Pancreas (tissue), 10 donors: Measurements from ENCODE around the gene CIPC. TPM values are rescaled to one million over a fixed set of nuclear protein-coding genes. Genes with fewer than 3 reads are reported as not detected.

ENCODE experiments used
- ATAC-seq, 4 donors: fragments of 200-7000 bp; cut with Tn5 transposase; one replicate each; pipeline versions ENCODE4 v1.8.0 to v1.9.1; 2020; ENCODE audit warnings: mild to moderate bottlenecking in 4 of 4, moderate library complexity in 4 of 4
- DNase-seq, 6 donors: peaks; one replicate each; pipeline ENCODE4 v3.0.0-alpha.2; 2020
- FAIRE-seq: peaks from 2 replicates; lab custom pipeline; 2012; peaks lifted over from hg19 to GRCh38; lab: Jason Lieb, UNC
- H3K27ac ChIP-seq, 4 donors: fragments of 200-600 bp; sonication (generic); 1 replicate in 3 of 4; 2 replicates in 1 of 4; pipeline versions ENCODE4 v1.5.0 to v1.8.0; 2020
- H3K27me3 ChIP-seq, 4 donors: fragments of 200-600 bp; one replicate each; pipeline ENCODE4 v1.8.0; 2021
- H3K36me3 ChIP-seq, 3 donors: fragments of 200-600 bp; sonication (generic) in 1 of 3; one replicate each; pipeline versions ENCODE4 v1.5.0 to v1.8.0; 2020 to 2021
- H3K4me1 ChIP-seq, 3 donors: fragments of 200-600 bp; one replicate each; pipeline ENCODE4 v1.8.0; 2021
- H3K4me3 ChIP-seq, 4 donors: fragments of 200-600 bp; sonication (generic) in 2 of 4; one replicate each; pipeline versions ENCODE4 v1.5.0 to v1.8.0; 2020 to 2021
- H3K9me3 ChIP-seq, 4 donors: fragments of 200-600 bp; one replicate each; pipeline ENCODE4 v1.8.0; 2021
- WGBS, 2 donors: extraction: QIAGEN DNeasy Blood & Tissue Kit; methylation state at CpG; one replicate each; pipeline ENCODE4 v1.1.7; 2013; 5-methylcytosine and 5-hydroxymethylcytosine counted together
- intact Hi-C, 3 donors: fragments of 100-400 bp; cut with DNase I; formaldehyde crosslinking; loops; one replicate each; pipeline versions ENCODE4 v1.11.1 to v1.14.2; 2022
- polyA plus RNA-seq, 2 donors: library from polyadenylated mRNA; stranded (reverse); fragments of 200-250 nt; gene quantifications; one replicate each; pipeline ENCODE4 v1.2.3, GENCODE V29; 2013
- total RNA-seq, 6 donors: library from RNA; stranded (reverse); fragmentation: NEBNext Ultra II Directional in 4 of 6; extraction: Animal tissue kit (Norgen Biotek cat#: 25700) in 4 of 6; gene quantifications; one replicate each; pipeline versions ENCODE4 v1.2.1 to v1.2.4, GENCODE V29; 2021 to 2023
- TF ChIP-seq, protein P1 (sequence below), 4 donors: fragments of 200-600 bp; sonication (generic) in 3 of 4; IDR thresholded peaks; one replicate each; pipeline versions ENCODE4 v1.5.0 to v1.8.0; 2021; ENCODE audit warnings: antibody characterized with exemption in 4 of 4
- donor health status: healthy with polysubstance abuse.
- donor health status: DM: no; HTN: no; CAD: no; lungs with moderate emphysema.
- donor health status: DM: no; HTN: no; CAD: no.
- donor health status: control.
- donor health status: control.
- donor health status: Bipolar disorder and iron deficiency.
- donor health status: DM: yes; HTN: yes; CAD: no.
- donor health status: DM: no; HTN: no; CAD: no.
- donor health status: DM: no; HTN: no; CAD: no.
- donor health status: DM: yes; HTN: yes; CAD: no.

Gene CIPC
- total and polyA plus RNA-seq, 8 donors = 2.7 to 12.6 (median 7.6) TPM

DNA sequence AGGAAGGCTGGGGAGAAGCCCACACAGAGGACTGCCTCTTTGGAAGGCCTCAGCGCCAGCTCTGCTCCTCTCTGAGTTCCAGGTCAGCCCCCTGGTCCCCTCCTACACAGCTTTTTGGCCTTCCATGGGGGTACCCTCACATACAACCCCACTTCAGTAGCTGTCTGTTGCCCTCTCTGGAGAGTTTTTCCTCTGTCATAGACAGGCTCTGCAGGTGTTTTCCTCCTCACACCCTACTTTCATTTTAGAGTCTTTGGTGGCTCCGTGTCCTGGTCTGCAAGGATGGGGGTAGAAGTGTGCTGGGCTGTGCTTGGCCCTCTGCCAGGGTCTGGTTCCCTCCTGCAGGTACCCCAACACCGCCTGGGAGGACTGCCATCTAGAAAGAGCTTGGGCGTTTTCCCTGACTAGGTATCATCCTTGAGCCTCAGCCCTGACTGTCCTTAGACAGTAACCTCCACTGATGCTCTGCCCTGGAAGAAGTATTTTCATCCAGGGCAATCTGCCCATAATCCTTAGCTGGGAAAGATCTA is 28.5 kb downstream of the CIPC start:
- no peaks in the 10 kb centered on the region for H3K9me3 ChIP-seq
- H3K4me3 ChIP-seq = no peak overlapping the region
- ATAC-seq = no peak
- H3K27ac ChIP-seq = no peak overlapping the region
- H3K27me3 ChIP-seq = peaks cover 0 to 3% (median 0%) of the 10 kb centered on the region in 4 donors
- no peak for FAIRE-seq
- H3K36me3 ChIP-seq = no peaks in the 10 kb centered on the region
- intact Hi-C loops = no loop called here
- H3K4me1 ChIP-seq = peaks cover 13 to 20% (median 15%) of the 10 kb centered on the region in 3 donors
- TF ChIP-seq, protein P1, sequence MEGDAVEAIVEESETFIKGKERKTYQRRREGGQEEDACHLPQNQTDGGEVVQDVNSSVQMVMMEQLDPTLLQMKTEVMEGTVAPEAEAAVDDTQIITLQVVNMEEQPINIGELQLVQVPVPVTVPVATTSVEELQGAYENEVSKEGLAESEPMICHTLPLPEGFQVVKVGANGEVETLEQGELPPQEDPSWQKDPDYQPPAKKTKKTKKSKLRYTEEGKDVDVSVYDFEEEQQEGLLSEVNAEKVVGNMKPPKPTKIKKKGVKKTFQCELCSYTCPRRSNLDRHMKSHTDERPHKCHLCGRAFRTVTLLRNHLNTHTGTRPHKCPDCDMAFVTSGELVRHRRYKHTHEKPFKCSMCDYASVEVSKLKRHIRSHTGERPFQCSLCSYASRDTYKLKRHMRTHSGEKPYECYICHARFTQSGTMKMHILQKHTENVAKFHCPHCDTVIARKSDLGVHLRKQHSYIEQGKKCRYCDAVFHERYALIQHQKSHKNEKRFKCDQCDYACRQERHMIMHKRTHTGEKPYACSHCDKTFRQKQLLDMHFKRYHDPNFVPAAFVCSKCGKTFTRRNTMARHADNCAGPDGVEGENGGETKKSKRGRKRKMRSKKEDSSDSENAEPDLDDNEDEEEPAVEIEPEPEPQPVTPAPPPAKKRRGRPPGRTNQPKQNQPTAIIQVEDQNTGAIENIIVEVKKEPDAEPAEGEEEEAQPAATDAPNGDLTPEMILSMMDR (IDR thresholded peaks at IDR 0.05) = no peak
- 81% methylated on average over 4 of the region's 4 CpGs for WGBS, 2 donors
- peak in 1 of 6 donors; percentile 38 for DNase-seq

DNA sequence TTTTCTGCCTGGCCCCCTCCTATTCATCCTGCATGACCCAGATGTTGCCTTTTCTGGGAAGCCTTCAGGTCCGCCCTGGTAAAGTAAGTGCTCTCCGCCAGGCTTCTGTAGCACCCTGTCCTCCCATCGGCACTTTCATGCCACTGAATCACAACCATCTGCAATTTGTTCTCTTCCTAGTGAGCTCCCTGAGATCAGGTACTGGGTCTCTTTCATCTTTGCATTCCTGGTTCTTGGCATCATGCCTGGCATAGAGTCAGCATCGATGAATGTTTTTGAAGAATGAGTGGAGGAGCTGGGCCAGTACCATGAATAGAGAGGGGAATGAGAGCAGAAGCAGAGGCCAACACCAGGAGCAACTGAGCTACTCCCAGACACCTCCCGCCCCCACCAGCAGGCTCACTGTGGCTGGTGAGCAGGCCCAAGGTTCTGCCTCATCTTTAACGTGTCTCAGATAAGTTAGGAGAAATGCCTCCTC is 30.4 kb downstream of the CIPC start:
- Histone ChIP-seq H3K4me3 (no peak overlapping the region), H3K36me3 (no peaks in the 10 kb centered on the region), H3K4me1 (peaks cover 7 to 15% (median 11%) of the 10 kb centered on the region in 3 donors), H3K27me3 (peaks cover 0 to 8% (median 0%) of the 10 kb centered on the region in 4 donors), H3K27ac (no peak overlapping the region), H3K9me3 (no peaks in the 10 kb centered on the region)
- intact Hi-C loops = no loop called here
- TF ChIP-seq, protein P1 (IDR thresholded peaks at IDR 0.05) = no peak
- ATAC-seq (no peak), FAIRE-seq (no peak), DNase-seq (peak in 2 of 6 donors; percentile 32 to 42)
- WGBS, 2 donors = 52% methylated on average over 6 of the region's 6 CpGs

DNA sequence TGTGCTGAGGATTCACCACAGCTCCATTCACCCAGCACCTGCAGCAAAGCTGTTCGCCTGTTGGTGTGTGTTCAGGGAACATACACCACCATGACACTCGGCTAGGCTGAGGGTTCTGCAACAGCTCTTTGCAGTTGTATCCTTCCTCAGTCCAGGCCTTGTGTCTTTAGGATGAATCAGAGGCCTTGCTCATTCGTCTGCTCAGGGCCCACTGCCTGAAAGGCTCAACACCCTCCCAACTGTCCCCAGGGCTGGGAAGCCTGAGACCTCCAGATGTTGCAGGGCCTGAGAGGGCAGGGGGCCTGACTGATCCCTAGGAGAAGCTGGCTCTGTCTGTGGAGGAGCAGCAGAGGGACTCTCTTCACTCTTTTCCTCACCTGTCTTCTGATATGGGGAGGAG is 32.3 kb downstream of the CIPC start:
- Histone ChIP-seq H3K36me3 (no peaks in the 10 kb centered on the region), H3K9me3 (no peaks in the 10 kb centered on the region), H3K4me1 (peaks cover 0 to under 1% (median 0%) of the 10 kb centered on the region in 3 donors), H3K27me3 (peaks cover 0 to 8% (median 0%) of the 10 kb centered on the region in 4 donors), H3K27ac (no peak overlapping the region), H3K4me3 (no peak overlapping the region)
- TF ChIP-seq, protein P1 (IDR thresholded peaks at IDR 0.05) = no peak
- no peak for DNase-seq
- no peak for FAIRE-seq
- WGBS, 2 donors = 48 to 53% methylated on average over 3 of the region's 3 CpGs
- ATAC-seq = no peak
- intact Hi-C loops = no loop called here

DNA sequence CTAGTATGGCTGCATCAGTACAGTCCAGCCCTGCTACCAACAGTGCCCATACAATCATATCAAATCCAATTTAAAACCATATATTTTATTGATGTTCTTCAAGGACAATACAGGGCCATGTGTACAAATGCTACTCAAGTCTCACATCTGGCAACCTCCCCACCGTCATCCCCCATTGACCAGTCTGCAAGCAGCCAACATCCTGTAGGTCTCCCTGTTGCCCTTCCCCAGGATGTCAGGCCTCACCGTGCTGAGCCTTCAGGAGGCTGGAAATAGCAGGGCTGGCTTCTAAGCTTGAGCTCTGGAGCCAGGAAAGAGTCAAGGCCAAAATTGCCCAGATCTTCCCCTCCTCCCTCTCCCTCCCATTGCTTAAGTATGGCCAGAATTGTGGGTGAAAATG is 33.1 kb downstream of the CIPC start:
- FAIRE-seq (no peak), DNase-seq (no peak), ATAC-seq (no peak)
- WGBS, 2 donors = 41 to 69% methylated on average over 2 of the region's 2 CpGs
- H3K27ac ChIP-seq = no peak overlapping the region
- no peaks in the 10 kb centered on the region for H3K36me3 ChIP-seq
- H3K27me3 ChIP-seq = peaks cover 0 to 15% (median 0%) of the 10 kb centered on the region in 4 donors
- TF ChIP-seq, protein P1 (IDR thresholded peaks at IDR 0.05) = no peak
- intact Hi-C loops = no loop called here
- no peaks in the 10 kb centered on the region for H3K9me3 ChIP-seq
- H3K4me3 ChIP-seq = no peak overlapping the region
- no peaks in the 10 kb centered on the region for H3K4me1 ChIP-seq

DNA sequence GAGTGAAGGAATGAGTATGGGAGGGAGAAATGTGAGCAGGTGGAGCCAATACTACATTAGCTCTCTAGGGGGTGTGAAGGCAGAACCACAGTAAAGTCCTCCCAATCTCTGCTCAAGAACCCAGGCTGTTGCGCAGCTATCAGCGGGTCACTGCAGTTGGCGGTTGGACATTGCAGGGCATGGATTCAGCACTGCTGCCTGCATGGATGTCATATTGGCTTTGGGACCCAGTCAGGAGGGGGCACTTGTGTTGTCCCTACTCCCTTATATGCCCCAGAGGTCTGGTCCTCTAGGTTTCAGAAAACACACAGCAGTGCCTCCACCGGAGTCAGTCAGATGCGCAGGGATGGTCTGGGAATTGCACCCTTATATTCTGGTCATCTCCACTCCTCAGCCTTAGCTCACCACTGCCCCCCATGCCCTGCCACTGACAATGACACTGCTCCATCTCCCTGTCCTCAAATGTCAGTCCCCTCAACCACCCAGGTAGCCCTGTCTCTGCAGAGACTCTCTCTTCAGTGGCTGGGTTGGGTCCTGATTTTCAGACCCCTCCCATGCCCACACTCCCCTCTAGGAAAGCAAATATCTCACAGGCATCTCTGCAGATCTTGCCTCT is 33.9 kb downstream of the CIPC start:
- TF ChIP-seq, protein P1 (IDR thresholded peaks at IDR 0.05) = no peak
- H3K27me3 ChIP-seq = peaks cover 0 to 15% (median 0%) of the 10 kb centered on the region in 4 donors
- H3K36me3 ChIP-seq = no peaks in the 10 kb centered on the region
- no peaks in the 10 kb centered on the region for H3K9me3 ChIP-seq
- intact Hi-C loops = no loop called here
- no peak for FAIRE-seq
- H3K4me1 ChIP-seq = no peaks in the 10 kb centered on the region
- WGBS, 2 donors = 77 to 93% methylated on average over 5 of the region's 5 CpGs
- no peak overlapping the region for H3K4me3 ChIP-seq
- no peak overlapping the region for H3K27ac ChIP-seq
- ATAC-seq = no peak
- no peak for DNase-seq
